ENCODE data around the gene FGF18.
"Not testable (repeated sequence)": the region's sequence is repeated elsewhere in the genome, so short reads cannot be mapped to it uniquely, and the experiment has no call there.

FGF18 gene

DNA sequence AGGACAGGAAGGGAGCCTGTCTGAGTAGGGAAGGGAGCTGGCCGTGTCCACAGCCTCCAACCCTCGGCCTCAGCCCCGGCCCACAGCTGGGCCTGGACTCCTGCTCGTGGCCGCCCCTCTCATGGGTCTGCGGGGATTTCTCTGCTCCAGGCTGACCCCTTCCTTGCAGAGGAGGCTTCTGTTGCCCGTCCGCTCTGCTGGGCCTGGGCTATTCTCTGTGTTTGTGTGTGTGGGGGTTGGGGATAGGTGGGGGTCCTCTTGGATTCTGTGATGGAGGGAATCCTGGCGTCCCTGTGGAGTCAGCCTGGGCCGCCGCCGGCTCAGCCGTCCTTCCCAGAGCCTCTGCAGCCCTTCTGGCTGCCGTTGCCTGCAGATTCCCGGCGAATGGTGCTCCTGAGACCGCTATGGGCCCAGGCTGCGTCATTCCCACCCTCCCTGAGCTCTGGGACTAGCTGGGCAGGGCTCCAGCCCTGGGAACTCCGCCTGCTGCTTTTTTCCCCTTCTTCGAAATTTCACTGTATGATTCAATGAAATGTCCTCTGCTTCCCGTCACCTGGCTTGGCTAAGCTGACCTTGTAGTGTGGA is 64.2 kb downstream of the FGF18 start:
- H3K9ac ChIP-seq (ENCODE audit: low read depth, low read length): no peak overlapping the region
- no peaks in the 10 kb centered on the region for H3K9me3 ChIP-seq (ENCODE audit: control insufficient read depth, insufficient read depth, low read length)
- no peaks in the 10 kb centered on the region for H3K4me1 ChIP-seq (ENCODE audit: control insufficient read depth, insufficient read depth, low read length)
- H3K4me3 ChIP-seq (ENCODE audit: low read depth, low read length): no peak overlapping the region
- H3K36me3 ChIP-seq (ENCODE audit: control insufficient read depth, insufficient read depth, low read length): no peaks in the 10 kb centered on the region
- peaks cover under 1% of the 10 kb centered on the region for H3K27me3 ChIP-seq (ENCODE audit: control insufficient read depth, insufficient read depth, low read length)

DNA sequence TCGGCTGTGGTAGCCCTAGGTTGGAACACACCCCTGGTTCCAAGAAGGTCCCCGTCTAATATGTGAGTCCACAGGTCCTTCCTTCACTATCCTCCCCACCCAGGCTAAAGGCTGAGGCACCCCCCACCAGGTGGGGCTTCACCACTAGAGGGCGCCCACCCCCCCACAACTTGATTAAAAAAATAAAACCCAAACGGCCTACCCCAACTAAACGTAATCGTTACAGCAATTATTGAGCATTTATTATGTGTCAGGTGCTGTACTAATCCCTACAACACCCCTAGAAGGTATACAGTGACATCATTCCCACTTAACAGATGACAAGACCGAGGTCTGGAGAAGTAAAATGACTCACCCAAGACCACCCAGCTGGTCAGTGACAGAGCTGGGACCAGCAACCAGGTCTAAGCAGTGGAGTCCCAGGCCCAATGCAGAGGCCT is 65.0 kb downstream of the FGF18 start:
- H3K4me3 ChIP-seq (ENCODE audit: low read depth, low read length): no peak overlapping the region
- no peaks in the 10 kb centered on the region for H3K27me3 ChIP-seq (ENCODE audit: control insufficient read depth, insufficient read depth, low read length)
- no peaks in the 10 kb centered on the region for H3K9me3 ChIP-seq (ENCODE audit: control insufficient read depth, insufficient read depth, low read length)
- H3K9ac ChIP-seq (ENCODE audit: low read depth, low read length): no peak overlapping the region
- H3K36me3 ChIP-seq (ENCODE audit: control insufficient read depth, insufficient read depth, low read length): no peaks in the 10 kb centered on the region
- H3K4me1 ChIP-seq (ENCODE audit: control insufficient read depth, insufficient read depth, low read length): no peaks in the 10 kb centered on the region

DNA sequence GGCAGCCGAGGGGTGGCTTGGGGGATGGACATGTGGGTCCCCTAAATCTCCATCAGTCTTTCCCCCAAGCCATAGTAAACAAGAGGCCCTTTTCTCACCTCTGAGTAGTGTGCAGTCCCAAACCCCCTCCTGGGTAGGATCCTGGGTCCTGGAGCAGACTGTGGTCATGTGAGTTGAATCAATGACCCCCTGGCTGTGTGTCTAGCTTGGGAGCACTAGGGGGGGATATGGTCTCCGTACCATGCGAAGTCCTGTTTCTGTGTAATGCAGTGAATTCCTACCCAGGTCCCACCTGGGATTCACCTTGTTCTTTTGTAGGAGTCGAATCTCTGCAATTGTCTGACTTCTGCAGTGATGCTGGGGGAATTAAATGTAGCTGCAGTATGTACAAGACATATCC is 66.2 kb downstream of the FGF18 start:
- Histone ChIP-seq H3K4me3 (ENCODE audit: low read depth, low read length) (no peak overlapping the region), H3K36me3 (ENCODE audit: control insufficient read depth, insufficient read depth, low read length) (no peaks in the 10 kb centered on the region), H3K27me3 (ENCODE audit: control insufficient read depth, insufficient read depth, low read length) (no peaks in the 10 kb centered on the region), H3K4me1 (ENCODE audit: control insufficient read depth, insufficient read depth, low read length) (no peaks in the 10 kb centered on the region), H3K9ac (ENCODE audit: low read depth, low read length) (no peak overlapping the region), H3K9me3 (ENCODE audit: control insufficient read depth, insufficient read depth, low read length) (no peaks in the 10 kb centered on the region)

DNA sequence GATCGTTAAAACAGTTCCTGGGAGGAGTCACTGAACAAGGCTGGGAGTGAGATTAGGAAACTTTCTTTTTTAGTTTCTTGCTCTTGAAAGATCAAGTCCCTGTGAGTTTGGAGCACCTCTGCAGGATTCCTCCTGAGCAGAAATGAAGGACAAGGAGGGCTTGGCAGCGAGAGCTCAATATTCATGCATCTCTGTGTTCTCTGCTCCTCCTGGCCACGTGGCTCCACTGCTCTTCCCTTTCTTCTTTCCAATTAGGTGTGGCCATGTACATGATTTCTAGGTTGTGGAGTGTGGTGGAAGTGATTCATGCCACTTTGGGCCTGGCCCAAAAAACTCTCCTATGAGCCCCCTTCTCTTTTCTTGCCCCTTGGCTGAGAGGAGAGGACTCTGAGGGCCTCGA is 67.2 kb downstream of the FGF18 start:
- Histone ChIP-seq H3K9me3 (ENCODE audit: control insufficient read depth, insufficient read depth, low read length) (no peaks in the 10 kb centered on the region), H3K27me3 (ENCODE audit: control insufficient read depth, insufficient read depth, low read length) (no peaks in the 10 kb centered on the region), H3K9ac (ENCODE audit: low read depth, low read length) (no peak overlapping the region), H3K4me3 (ENCODE audit: low read depth, low read length) (no peak overlapping the region), H3K36me3 (ENCODE audit: control insufficient read depth, insufficient read depth, low read length) (no peaks in the 10 kb centered on the region), H3K4me1 (ENCODE audit: control insufficient read depth, insufficient read depth, low read length) (no peaks in the 10 kb centered on the region)

DNA sequence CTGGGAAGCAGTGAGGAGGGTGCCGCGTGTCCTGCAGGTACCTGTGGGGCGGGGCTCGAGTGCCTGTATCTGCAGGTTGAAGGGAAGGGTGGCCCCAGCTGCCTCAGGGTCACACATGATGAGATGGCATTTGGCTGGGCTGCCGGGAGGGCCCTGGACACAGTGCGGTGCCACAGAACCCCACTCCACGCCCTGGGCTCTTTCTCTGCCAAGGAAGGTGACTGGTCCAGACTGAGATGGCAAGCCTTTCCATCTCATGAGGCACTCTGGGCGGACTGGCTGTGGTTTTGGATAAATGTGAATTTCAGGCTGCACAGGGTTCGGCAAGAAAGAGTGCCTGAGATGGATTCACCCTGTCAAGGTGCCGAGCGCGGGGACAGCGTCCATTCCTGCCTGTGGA is 69.4 kb downstream of the FGF18 start:
- peaks cover under 1% of the 10 kb centered on the region for H3K4me1 ChIP-seq (ENCODE audit: control insufficient read depth, insufficient read depth, low read length)
- H3K4me3 ChIP-seq (ENCODE audit: low read depth, low read length): no peak overlapping the region
- H3K9ac ChIP-seq (ENCODE audit: low read depth, low read length): no peak overlapping the region
- H3K9me3 ChIP-seq (ENCODE audit: control insufficient read depth, insufficient read depth, low read length): no peaks in the 10 kb centered on the region
- H3K36me3 ChIP-seq (ENCODE audit: control insufficient read depth, insufficient read depth, low read length): no peaks in the 10 kb centered on the region
- H3K27me3 ChIP-seq (ENCODE audit: control insufficient read depth, insufficient read depth, low read length): no peaks in the 10 kb centered on the region

DNA sequence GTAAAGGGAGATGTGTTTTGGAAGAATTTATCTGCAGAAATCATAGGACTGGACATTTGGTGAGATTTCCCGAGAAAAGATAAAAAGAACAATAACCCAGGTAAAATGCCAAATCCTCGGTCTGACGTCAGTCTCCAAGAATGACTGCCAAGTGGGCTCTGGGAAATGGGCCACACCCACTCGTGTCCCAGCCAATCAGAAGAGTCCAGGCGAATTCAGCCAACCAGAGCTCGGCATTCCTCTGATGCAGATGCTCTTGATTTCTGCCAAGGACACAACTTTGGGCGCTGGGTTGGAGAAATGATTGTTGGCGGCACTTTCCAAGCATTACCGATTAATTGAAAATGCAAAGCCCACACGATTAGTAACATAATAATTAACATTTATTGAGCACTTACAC is 73.3 kb downstream of the FGF18 start:
- H3K36me3 ChIP-seq (ENCODE audit: control insufficient read depth, insufficient read depth, low read length): no peaks in the 10 kb centered on the region
- H3K9me3 ChIP-seq (ENCODE audit: control insufficient read depth, insufficient read depth, low read length): no peaks in the 10 kb centered on the region
- H3K4me3 ChIP-seq (ENCODE audit: low read depth, low read length): no peak overlapping the region
- no peaks in the 10 kb centered on the region for H3K27me3 ChIP-seq (ENCODE audit: control insufficient read depth, insufficient read depth, low read length)
- H3K4me1 ChIP-seq (ENCODE audit: control insufficient read depth, insufficient read depth, low read length): peaks cover 10% of the 10 kb centered on the region
- no peak overlapping the region for H3K9ac ChIP-seq (ENCODE audit: low read depth, low read length)

DNA sequence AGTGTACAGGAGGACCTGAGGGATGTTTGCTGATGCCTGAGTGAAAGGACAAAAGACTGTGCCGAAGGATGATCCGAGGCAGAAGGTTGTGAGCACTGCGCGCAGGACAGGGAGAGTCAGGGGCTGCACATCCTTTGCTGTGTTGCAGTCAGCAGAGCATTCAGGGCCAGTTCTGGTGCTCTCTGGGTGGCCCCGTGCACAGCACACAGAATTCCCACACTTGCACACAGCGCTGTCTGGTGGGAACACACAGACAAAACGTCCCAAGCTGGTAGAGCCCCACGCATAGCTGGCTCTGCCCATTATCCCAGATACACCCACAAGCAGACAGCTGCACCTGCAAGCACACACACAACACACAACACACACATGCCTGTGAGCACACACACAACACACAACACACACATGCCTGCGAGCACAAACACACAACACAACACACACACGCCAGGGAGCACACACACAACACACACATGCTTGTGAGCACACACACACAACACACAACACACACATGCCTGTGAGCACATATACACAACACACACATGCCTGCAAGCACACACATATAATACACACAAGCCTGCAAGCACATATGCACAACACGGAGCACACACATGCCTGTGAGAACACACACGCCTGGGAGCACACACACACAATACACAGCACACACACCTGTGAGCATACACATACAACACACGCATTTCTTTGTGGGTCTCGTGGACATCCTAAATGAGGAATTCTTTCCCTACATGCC is 74.4 kb downstream of the FGF18 start:
- no peaks in the 10 kb centered on the region for H3K36me3 ChIP-seq (ENCODE audit: control insufficient read depth, insufficient read depth, low read length)
- H3K27me3 ChIP-seq (ENCODE audit: control insufficient read depth, insufficient read depth, low read length): no peaks in the 10 kb centered on the region
- H3K4me1 ChIP-seq (ENCODE audit: control insufficient read depth, insufficient read depth, low read length): peaks cover 10% of the 10 kb centered on the region
- no peak overlapping the region for H3K4me3 ChIP-seq (ENCODE audit: low read depth, low read length)
- no peak overlapping the region for H3K9ac ChIP-seq (ENCODE audit: low read depth, low read length)
- no peaks in the 10 kb centered on the region for H3K9me3 ChIP-seq (ENCODE audit: control insufficient read depth, insufficient read depth, low read length)

DNA sequence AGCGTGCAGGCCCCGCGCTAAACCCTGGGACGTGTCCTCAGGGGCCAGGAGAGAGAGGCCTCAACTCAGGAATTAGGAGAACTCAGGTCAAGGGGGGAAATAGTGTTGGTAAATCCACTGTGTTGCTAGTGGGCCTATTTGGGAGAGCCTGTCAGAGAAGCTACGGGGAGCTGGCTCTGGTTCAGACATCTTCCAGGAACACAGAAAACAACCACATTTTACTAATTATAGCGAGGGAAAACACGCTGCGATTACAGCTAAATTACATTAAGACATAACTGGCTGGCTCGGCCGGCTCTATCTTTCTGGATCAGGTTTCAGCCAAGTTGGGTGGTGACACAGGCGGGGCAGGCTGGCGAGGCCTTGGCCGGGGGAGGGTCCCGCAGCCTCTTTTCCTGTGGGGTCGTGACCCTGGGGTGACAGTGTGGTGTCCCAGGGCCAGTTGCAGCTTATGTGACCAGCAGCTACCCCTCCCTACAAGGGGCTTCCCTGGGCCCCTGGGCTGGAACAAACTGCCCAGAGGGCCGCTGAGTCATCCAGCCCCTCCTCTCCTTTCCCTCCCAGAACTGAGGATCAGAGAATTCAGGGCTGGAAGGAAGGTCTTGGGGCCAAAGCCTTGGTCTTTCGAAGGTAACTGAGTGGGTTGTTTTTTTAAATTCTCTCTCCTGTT is 75.1 kb downstream of the FGF18 start:
- H3K4me1 ChIP-seq (ENCODE audit: control insufficient read depth, insufficient read depth, low read length): peaks cover 10% of the 10 kb centered on the region
- H3K36me3 ChIP-seq (ENCODE audit: control insufficient read depth, insufficient read depth, low read length): no peaks in the 10 kb centered on the region
- no peak overlapping the region for H3K9ac ChIP-seq (ENCODE audit: low read depth, low read length)
- H3K4me3 ChIP-seq (ENCODE audit: low read depth, low read length): no peak overlapping the region
- no peaks in the 10 kb centered on the region for H3K9me3 ChIP-seq (ENCODE audit: control insufficient read depth, insufficient read depth, low read length)
- no peaks in the 10 kb centered on the region for H3K27me3 ChIP-seq (ENCODE audit: control insufficient read depth, insufficient read depth, low read length)

DNA sequence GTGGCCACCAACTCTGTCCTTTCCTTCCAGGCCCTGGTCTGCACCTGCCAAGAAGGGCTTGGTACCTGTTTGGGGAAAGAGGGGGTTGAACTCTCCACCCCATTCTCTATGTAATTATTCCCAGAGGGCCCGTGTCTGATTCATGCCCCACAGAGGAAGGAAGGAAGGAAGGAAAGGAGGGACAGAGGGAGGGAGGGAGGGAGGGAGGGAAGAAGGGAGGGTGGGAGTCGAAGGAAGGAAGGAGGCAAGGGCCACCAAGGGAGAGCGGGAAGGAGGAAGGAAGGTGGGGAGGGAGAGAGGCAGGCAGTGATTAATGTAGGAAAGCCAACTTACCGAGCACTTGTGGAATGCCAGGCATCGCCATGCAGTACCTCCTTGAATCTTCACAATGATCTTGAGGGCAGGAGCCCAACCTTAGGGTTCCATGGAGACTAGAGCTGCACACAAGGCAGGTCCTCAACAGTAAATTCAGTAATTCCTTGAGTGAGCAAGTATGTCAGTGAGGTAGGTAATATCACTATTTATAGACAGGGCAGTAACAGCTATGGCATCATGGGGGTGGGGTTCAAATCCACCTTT is 75.8 kb downstream of the FGF18 start:
- H3K27me3 ChIP-seq (ENCODE audit: control insufficient read depth, insufficient read depth, low read length): no peaks in the 10 kb centered on the region
- no peaks in the 10 kb centered on the region for H3K36me3 ChIP-seq (ENCODE audit: control insufficient read depth, insufficient read depth, low read length)
- H3K4me3 ChIP-seq (ENCODE audit: low read depth, low read length): no peak overlapping the region
- no peak overlapping the region for H3K9ac ChIP-seq (ENCODE audit: low read depth, low read length)
- no peaks in the 10 kb centered on the region for H3K9me3 ChIP-seq (ENCODE audit: control insufficient read depth, insufficient read depth, low read length)
- peaks cover 10% of the 10 kb centered on the region for H3K4me1 ChIP-seq (ENCODE audit: control insufficient read depth, insufficient read depth, low read length)

DNA sequence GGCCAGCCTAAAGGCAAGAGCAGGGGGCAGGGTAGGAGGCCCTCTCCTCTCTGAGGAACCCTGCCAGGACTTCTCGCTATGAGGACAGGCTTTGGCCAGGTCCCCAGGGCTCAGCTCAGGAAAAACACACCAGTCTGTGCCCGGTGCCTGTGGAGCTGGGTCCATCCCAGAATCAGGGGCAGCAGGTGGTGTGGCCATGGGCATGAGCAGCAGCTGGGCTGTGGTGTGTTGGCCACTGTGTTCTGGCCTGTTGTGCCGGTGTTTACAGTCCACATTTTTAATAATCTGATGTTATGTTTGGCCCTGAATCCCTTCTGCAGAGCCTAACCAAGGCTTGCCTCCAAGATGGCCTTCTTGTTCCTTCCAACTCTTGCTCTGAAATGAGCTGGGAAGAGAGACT is 77.0 kb downstream of the FGF18 start:
- H3K9me3 ChIP-seq (ENCODE audit: control insufficient read depth, insufficient read depth, low read length): no peaks in the 10 kb centered on the region
- no peak overlapping the region for H3K9ac ChIP-seq (ENCODE audit: low read depth, low read length)
- peaks cover 10% of the 10 kb centered on the region for H3K4me1 ChIP-seq (ENCODE audit: control insufficient read depth, insufficient read depth, low read length)
- no peaks in the 10 kb centered on the region for H3K27me3 ChIP-seq (ENCODE audit: control insufficient read depth, insufficient read depth, low read length)
- no peak overlapping the region for H3K4me3 ChIP-seq (ENCODE audit: low read depth, low read length)
- H3K36me3 ChIP-seq (ENCODE audit: control insufficient read depth, insufficient read depth, low read length): no peaks in the 10 kb centered on the region

DNA sequence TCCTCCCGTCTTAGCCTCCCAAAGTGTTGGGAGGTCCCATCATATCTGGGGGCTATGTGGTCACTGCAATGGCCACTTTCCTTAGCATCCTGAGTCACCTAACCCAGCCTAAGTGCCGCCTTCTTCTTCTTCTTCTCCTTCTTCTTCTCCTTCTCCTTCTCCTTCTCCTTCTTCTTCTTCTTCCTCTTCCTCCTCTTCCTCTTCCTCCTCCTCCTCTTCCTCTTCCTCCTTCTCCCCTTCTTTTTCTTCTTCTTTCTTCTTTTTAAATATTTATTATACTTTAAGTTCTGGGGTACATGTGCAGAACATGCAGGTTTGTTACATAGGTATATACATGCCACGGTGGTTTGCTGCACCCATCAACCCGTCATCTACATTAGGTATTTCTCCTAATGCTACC is 78.0 kb downstream of the FGF18 start:
- not testable (repeated sequence) for H3K36me3 ChIP-seq (ENCODE audit: control insufficient read depth, insufficient read depth, low read length); H3K9me3 ChIP-seq (ENCODE audit: control insufficient read depth, insufficient read depth, low read length); H3K27me3 ChIP-seq (ENCODE audit: control insufficient read depth, insufficient read depth, low read length); H3K9ac ChIP-seq (ENCODE audit: low read depth, low read length); H3K4me3 ChIP-seq (ENCODE audit: low read depth, low read length)
- H3K4me1 ChIP-seq (ENCODE audit: control insufficient read depth, insufficient read depth, low read length): peaks cover 10% of the 10 kb centered on the region

DNA sequence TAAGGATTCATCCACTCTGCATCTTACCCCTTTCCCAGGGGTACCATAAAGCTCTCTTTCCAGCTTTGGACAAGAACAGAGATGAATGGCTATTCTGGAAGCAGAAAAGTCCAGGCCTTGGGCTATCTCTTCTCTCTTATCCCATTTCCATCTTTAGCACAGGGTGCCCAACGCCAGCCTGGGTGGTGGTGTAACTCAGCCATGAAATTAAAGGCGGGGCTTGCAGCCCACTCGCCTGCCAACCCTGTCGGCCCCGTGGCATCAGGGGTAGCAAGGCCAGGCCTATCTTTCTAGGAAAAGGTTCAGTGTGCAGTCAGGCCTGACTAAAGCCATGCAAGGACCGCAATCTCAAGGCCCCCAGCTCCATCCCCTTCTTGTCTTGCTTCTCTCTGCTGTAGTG is 78.7 kb downstream of the FGF18 start:
- Histone ChIP-seq H3K4me3 (ENCODE audit: low read depth, low read length) (no peak overlapping the region), H3K27me3 (ENCODE audit: control insufficient read depth, insufficient read depth, low read length) (no peaks in the 10 kb centered on the region), H3K9me3 (ENCODE audit: control insufficient read depth, insufficient read depth, low read length) (no peaks in the 10 kb centered on the region), H3K4me1 (ENCODE audit: control insufficient read depth, insufficient read depth, low read length) (peaks cover 10% of the 10 kb centered on the region), H3K9ac (ENCODE audit: low read depth, low read length) (no peak overlapping the region), H3K36me3 (ENCODE audit: control insufficient read depth, insufficient read depth, low read length) (no peaks in the 10 kb centered on the region)

All from iPS-15b (cell line).